ENCODE results near the gene RBSN.

DNA sequence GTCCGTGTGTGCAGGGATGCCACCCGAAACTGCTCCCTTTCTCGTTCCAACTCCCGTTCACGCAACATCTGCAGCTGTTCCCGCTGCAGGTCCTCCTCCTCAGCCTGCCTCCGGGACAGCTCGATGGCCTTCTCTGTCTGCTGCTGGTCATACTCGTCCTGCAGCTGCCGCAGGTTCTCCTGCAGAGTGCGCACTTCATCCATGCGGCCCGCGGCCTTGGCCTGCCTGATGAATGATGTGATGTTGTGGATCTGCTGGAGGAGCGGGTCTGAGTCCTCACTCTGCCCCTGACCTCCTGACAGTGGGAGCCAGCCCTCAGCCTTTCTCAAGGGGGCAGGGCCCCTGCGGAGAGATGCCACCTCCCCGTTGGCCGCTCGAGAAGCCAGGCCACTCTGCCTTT, 24.4 kb downstream of the RBSN start:
- TF ChIP-seq CTCF (IDR thresholded peaks at IDR 0.05) (no peak), POLR2AphosphoS5 (IDR thresholded peaks at IDR 0.05) (no peak)

Data from prostate gland (tissue), 2 donors.